Hematopoietic multipotent progenitor cell treated with erythropoietin and hydrocortisone succinate and interleukin-3 and kit ligand, for 15 days (in vitro differentiated cells): ENCODE measurements around the gene NDUFS2.

ENCODE experiments used
- DNase-seq: peaks from one replicate; pipeline ENCODE4 v3.0.0-alpha.2; 2015; ENCODE audit warnings: low spot score

Gene NDUFS2

GRCh38 chr1:161172776-161173376, 29.3 kb upstream of the NDUFS2 start:
- DNase-seq, result peak; percentile 33

- DNase-seq, result no peak
Observed at GRCh38 chr1:161173711-161174110, 28.5 kb upstream of the NDUFS2 start.

GRCh38 chr1:161174911-161175310, 27.3 kb upstream of the NDUFS2 start:
- DNase-seq, result no peak

- DNase-seq, result no peak
Observed at GRCh38 chr1:161175771-161176453, 26.3 kb upstream of the NDUFS2 start.

- DNase-seq, result peak; percentile 32
Observed at GRCh38 chr1:161176468-161177111, 25.6 kb upstream of the NDUFS2 start.

GRCh38 chr1:161177112-161177935, 24.8 kb upstream of the NDUFS2 start, which contains the start of gene B4GALT3:
TSS of gene B4GALT3 (minus strand) at chr1:161177507. CDS start at chr1:161176060, 1,447 bp downstream.
- peak; percentile 89 for DNase-seq

- peak; percentile 17 for DNase-seq
Observed at GRCh38 chr1:161177936-161178244, 24.3 kb upstream of the NDUFS2 start.

GRCh38 chr1:161179698-161180097, 22.5 kb upstream of the NDUFS2 start:
- no peak for DNase-seq

- DNase-seq, result no peak
Observed at GRCh38 chr1:161180639-161181038, 21.5 kb upstream of the NDUFS2 start.

GRCh38 chr1:161182214-161182613, 20.0 kb upstream of the NDUFS2 start:
- peak; percentile 57 for DNase-seq

GRCh38 chr1:161185282-161185682, 16.9 kb upstream of the NDUFS2 start:
- no peak for DNase-seq

GRCh38 chr1:161185732-161186311, 16.3 kb upstream of the NDUFS2 start:
- DNase-seq, result no peak

GRCh38 chr1:161187311-161187710, 14.9 kb upstream of the NDUFS2 start:
- DNase-seq, result no peak

GRCh38 chr1:161188381-161188780, 13.8 kb upstream of the NDUFS2 start:
- no peak for DNase-seq

GRCh38 chr1:161189036-161189435, 13.1 kb upstream of the NDUFS2 start:
- no peak for DNase-seq

- DNase-seq, result no peak
Observed at GRCh38 chr1:161190962-161191521, 11.1 kb upstream of the NDUFS2 start.

GRCh38 chr1:161191971-161192370, 10.2 kb upstream of the NDUFS2 start:
- DNase-seq, result no peak

- DNase-seq, result peak; percentile 84
Observed at GRCh38 chr1:161192476-161193465, 9.4 kb upstream of the NDUFS2 start.

- DNase-seq, result no peak
Observed at GRCh38 chr1:161193561-161194235, 8.5 kb upstream of the NDUFS2 start.

GRCh38 chr1:161195171-161195570, 7.0 kb upstream of the NDUFS2 start:
- no peak for DNase-seq
